Neural progenitor cell (in vitro differentiated cells): Measurements from ENCODE around the gene CES5A.

ENCODE experiments used
- CTCF ChIP-seq: fragments of 200-600 bp; sonication (generic); IDR thresholded peaks from 2 replicates; pipeline ENCODE4 v1.5.1; 2017; ENCODE audit warnings: antibody characterized with exemption, mild to moderate bottlenecking
- EZH2 ChIP-seq: fragments of 200-600 bp; sonication (generic); IDR thresholded peaks from 2 replicates; pipeline ENCODE4 v1.6.1; 2017; ENCODE audit warnings: antibody characterized with exemption, mild to moderate bottlenecking, moderate library complexity

DNA sequence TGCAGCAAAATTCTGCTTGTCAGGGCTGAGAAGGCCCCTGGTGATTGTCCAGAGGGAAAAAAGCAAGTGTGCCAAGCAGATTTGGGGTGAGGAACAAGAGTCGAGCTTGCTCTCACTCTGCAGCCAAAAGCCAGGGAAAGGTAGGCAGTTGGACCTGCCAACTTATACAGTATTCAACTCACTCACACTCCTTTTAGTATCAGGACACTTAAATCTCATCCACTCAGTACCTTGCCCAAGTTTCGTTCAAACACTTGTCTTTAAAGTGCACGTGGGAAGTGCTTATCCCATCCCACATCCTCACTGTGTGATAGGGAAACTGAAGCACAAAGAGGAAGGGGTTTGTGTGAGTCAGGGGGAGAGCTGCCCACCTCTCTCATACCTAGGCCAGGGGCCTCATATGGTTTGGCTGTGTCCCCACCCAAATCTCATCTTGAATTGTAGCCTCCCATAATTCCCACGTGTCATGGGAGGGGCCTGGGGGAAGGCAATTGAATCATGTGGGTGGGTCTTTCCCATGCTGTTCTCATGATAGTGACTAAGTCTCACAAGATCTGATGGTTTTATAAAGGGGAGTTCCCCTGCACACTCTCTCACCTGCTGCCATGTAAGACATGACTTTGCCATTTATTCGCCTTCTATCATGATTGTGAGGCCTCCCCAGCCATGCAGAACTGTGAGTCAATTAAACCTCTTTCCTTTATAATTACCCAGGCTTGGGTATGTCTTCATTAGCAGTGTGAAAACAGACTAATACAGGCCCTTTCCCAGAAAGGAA is 25.6 kb upstream of the CES5A start:
- TF ChIP-seq EZH2 (no peak), CTCF (no peak)
